Liver (tissue), 3 donors: Measurements from ENCODE around the gene PSMB10.

Experiments used
- CTCF ChIP-seq: fragments of 150-350 bp; IDR thresholded peaks from 2 replicates; pipeline ENCODE4 v1.5.1; 2017; ENCODE audit warnings: improper control_type of control experiment, low read depth, low read length; ENCODE audit not compliant: missing input control
- HNF4A ChIP-seq, 2 donors: conservative IDR thresholded peaks; 2 replicates each; pipeline ENCODE4 v1.6.1; 2016; ENCODE audit warnings: antibody characterized with exemption in 2 of 2, mild to moderate bottlenecking in 2 of 2
- MAX ChIP-seq: IDR thresholded peaks from 2 replicates; pipeline ENCODE4 v1.6.1; 2016; ENCODE audit warnings: antibody characterized with exemption
- NR2F2 ChIP-seq: IDR thresholded peaks from 2 replicates; pipeline ENCODE4 v1.6.1; 2016; ENCODE audit warnings: antibody characterized with exemption
- RXRA ChIP-seq, 2 donors: IDR thresholded peaks; 2 replicates each; pipeline ENCODE4 v1.6.1; 2017 to 2018; ENCODE audit warnings: antibody characterized with exemption in 2 of 2, mild to moderate bottlenecking in 1 of 2
- TAF1 ChIP-seq: conservative IDR thresholded peaks from 2 replicates; pipeline ENCODE4 v1.6.1; 2016; ENCODE audit warnings: antibody characterized with exemption, mild to moderate bottlenecking
- YY1 ChIP-seq: IDR thresholded peaks from 2 replicates; pipeline ENCODE4 v1.6.1; 2016; ENCODE audit warnings: antibody characterized with exemption, mild to moderate bottlenecking
- TF ChIP-seq, protein P1 (sequence below): IDR thresholded peaks from 2 replicates; pipeline ENCODE4 v1.6.1; 2016; ENCODE audit warnings: antibody characterized with exemption, mild to moderate bottlenecking
- donor health status: healthy.
- donor health status: healthy.

GRCh38 chr16:67977469-67978227, 41.0 kb upstream of the PSMB10 start:
- TF ChIP-seq CTCF (no peak), TAF1 (no peak), MAX (no peak), HNF4A (conservative IDR thresholded peaks at IDR 0.05) (no peak), NR2F2 (no peak), RXRA (IDR thresholded peaks at IDR 0.05) (no peak), YY1 (no peak)
- TF ChIP-seq, protein P1, sequence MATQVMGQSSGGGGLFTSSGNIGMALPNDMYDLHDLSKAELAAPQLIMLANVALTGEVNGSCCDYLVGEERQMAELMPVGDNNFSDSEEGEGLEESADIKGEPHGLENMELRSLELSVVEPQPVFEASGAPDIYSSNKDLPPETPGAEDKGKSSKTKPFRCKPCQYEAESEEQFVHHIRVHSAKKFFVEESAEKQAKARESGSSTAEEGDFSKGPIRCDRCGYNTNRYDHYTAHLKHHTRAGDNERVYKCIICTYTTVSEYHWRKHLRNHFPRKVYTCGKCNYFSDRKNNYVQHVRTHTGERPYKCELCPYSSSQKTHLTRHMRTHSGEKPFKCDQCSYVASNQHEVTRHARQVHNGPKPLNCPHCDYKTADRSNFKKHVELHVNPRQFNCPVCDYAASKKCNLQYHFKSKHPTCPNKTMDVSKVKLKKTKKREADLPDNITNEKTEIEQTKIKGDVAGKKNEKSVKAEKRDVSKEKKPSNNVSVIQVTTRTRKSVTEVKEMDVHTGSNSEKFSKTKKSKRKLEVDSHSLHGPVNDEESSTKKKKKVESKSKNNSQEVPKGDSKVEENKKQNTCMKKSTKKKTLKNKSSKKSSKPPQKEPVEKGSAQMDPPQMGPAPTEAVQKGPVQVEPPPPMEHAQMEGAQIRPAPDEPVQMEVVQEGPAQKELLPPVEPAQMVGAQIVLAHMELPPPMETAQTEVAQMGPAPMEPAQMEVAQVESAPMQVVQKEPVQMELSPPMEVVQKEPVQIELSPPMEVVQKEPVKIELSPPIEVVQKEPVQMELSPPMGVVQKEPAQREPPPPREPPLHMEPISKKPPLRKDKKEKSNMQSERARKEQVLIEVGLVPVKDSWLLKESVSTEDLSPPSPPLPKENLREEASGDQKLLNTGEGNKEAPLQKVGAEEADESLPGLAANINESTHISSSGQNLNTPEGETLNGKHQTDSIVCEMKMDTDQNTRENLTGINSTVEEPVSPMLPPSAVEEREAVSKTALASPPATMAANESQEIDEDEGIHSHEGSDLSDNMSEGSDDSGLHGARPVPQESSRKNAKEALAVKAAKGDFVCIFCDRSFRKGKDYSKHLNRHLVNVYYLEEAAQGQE: no peak
